ENCODE results near the gene KCNMA1.

The KCNMA1 gene

GRCh38 chr10:76839276-76839675 is 798.3 kb downstream of the KCNMA1 start:
- DNase-seq (ENCODE audit: low read depth), result no peak

DNA sequence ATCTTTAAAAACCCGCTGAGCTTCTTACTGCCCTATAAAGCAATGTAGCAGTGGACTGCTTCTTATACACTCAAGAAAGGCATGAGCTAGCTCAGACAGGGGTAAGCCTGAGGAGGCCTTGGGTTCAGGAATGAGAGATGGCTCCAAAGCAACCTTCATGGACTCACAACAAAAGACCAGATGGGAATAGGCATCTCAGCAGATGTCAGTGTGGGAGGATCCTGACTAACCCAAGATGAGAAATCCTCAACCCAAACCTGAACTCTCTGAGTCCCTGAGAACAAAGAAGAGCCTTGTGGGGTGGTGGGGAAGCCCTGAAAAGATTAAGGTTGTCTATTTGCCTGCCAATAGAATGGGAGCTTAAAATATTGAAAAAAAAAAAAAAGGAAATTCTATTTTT is 807.4 kb downstream of the KCNMA1 start:
- DNase-seq (ENCODE audit: low read depth), result no peak
- no peak overlapping the region for H3K4me3 ChIP-seq (ENCODE audit: low read depth, low read length)
- no peak for TF ChIP-seq CTCF (IDR thresholded peaks at IDR 0.05; ENCODE audit: control insufficient read depth, extremely low read depth, insufficient read depth)

More at GRCh38 chr10:76839276-76839675, 798.3 kb downstream of the KCNMA1 start:
- no peak for TF ChIP-seq CTCF (IDR thresholded peaks at IDR 0.05; ENCODE audit: control insufficient read depth, extremely low read depth, insufficient read depth)
- H3K4me3 ChIP-seq (ENCODE audit: low read depth, low read length), result no peak overlapping the region

DNA sequence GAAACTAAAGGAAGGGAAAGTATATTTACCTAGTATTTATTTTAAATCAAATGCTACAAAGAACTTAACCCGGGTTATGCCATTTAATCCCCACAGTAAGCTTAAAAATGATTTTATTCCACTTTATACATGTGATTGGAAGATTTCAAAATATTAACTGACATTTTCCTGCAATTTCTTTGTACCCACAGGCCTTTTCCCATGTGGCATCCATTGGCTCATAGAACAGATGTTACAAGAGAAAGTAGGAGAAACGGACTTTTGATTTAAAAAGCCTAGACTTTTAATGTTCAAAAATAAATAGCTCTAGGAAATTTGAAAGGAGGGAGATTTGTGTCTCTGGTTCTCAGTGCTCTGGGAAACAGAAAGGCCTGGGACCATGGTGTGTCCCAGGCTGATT is 807.9 kb downstream of the KCNMA1 start:
- TF ChIP-seq CTCF (IDR thresholded peaks at IDR 0.05; ENCODE audit: control insufficient read depth, extremely low read depth, insufficient read depth), result no peak
- no peak overlapping the region for H3K4me3 ChIP-seq (ENCODE audit: low read depth, low read length)
- no peak for DNase-seq (ENCODE audit: low read depth)

Measured in LNCaP clone FGC (cell line).